HepG2 (cell line): ENCODE results near the gene WDR54. TPM values are rescaled to one million over a fixed set of nuclear protein-coding genes. Genes with fewer than 3 reads are reported as not detected.

ENCODE experiments used
- ATAC-seq: fragments of 200-7000 bp; cut with Tn5 transposase; 3 replicates; pipeline ENCODE4 v1.9.1; 2020; ENCODE audit warnings: mild to moderate bottlenecking, moderate library complexity
- BruUV-seq: library from RNA; stranded (reverse); fragments of 400-500 nt; replicated peaks from 2 replicates; lab custom pipeline; 2021; lab: Mats Ljungman, UMichigan
- CTCF ChIA-PET: fragments of 300-600 bp; formaldehyde crosslinking; extraction: SDS; loops from one replicate; lab custom pipeline; 2021; ENCODE audit warnings: low total read pairs, inconsistent platforms, low intra/inter-chr PET ratio; lab: Yijun Ruan, JAX
- POLR2A ChIA-PET: fragments of 350-600 bp; sonication (Branson Sonifier 250); formaldehyde crosslinking; loops from one replicate; lab custom pipeline; 2020; ENCODE audit warnings: antibody characterized with exemption, inconsistent platforms; lab: Yijun Ruan, JAX
- DNase-seq: peaks from one replicate; pipeline ENCODE4 v3.0.0-alpha.2; 2015; ENCODE audit warnings: low spot score
- FAIRE-seq: peaks from 3 replicates; lab custom pipeline; 2011; peaks lifted over from hg19 to GRCh38; lab: Jason Lieb, UNC
- H2AFZ ChIP-seq: one replicate; pipeline ENCODE4 v1.6.1; 2011; ENCODE audit warnings: low read length, inconsistent platforms
- H3K27ac ChIP-seq: fragments of 300-600 bp; 3 replicates; pipeline ENCODE4 v1.8.0; 2011; ENCODE audit warnings: mixed run types, mild to moderate bottlenecking, mixed read lengths, low read length, inconsistent platforms; ENCODE audit not compliant: insufficient read depth; ENCODE audit errors: extremely low read length
- H3K27me3 ChIP-seq, 2 experiments: fragments of 200-600 bp in 1 of 2; 2 replicates in 1 of 2; 3 replicates in 1 of 2; pipeline versions ENCODE4 v1.6.0 to v1.8.0; 2011; ENCODE audit warnings: low read length in 2 of 2, mild to moderate bottlenecking in 2 of 2, moderate library complexity in 2 of 2, inconsistent platforms in 1 of 2; ENCODE audit not compliant: insufficient read depth in 2 of 2, control insufficient read depth in 1 of 2
- H3K36me3 ChIP-seq, 2 experiments: fragments of 200-600 bp in 1 of 2; replicated peaks in 1 of 2; 2 replicates in 1 of 2; 3 replicates in 1 of 2; pipeline versions ENCODE4 v1.5.1 to v1.8.0; 2011; ENCODE audit warnings: low read length in 2 of 2, inconsistent platforms in 1 of 2; ENCODE audit not compliant: insufficient read depth in 2 of 2, control insufficient read depth in 1 of 2
- H3K4me1 ChIP-seq: 2 replicates; pipeline ENCODE4 v1.5.1; 2012; ENCODE audit warnings: low read length, inconsistent platforms; ENCODE audit not compliant: insufficient read depth
- H3K4me2 ChIP-seq: 2 replicates; pipeline ENCODE4 v1.6.0; 2011; ENCODE audit warnings: low read depth, low read length, inconsistent platforms
- H3K4me3 ChIP-seq, 3 experiments: fragments of 200-600 bp in 1 of 3; sonication (generic), shearing (Covaris generic) in 1 of 3; replicated peaks in 1 of 3; 2 replicates each; pipeline ENCODE4 v1.5.1; 2011 to 2016; ENCODE audit warnings: low read length in 3 of 3, inconsistent platforms in 2 of 3, low read depth in 2 of 3, mild to moderate bottlenecking in 2 of 3, control low read depth in 1 of 3, mixed read lengths in 1 of 3; ENCODE audit not compliant: insufficient read depth in 1 of 3
- H3K79me2 ChIP-seq: one replicate; pipeline ENCODE4 v1.6.1; 2011; ENCODE audit warnings: low read length, inconsistent platforms; ENCODE audit not compliant: insufficient read depth
- H3K9ac ChIP-seq: 2 replicates; pipeline ENCODE4 v1.6.0; 2011; ENCODE audit warnings: mild to moderate bottlenecking, low read depth, low read length, inconsistent platforms; ENCODE audit not compliant: insufficient read depth
- H3K9me3 ChIP-seq: 2 replicates; pipeline ENCODE4 v1.5.1; 2012; ENCODE audit warnings: mild to moderate bottlenecking, low read length
- H4K20me1 ChIP-seq: 2 replicates; pipeline ENCODE4 v1.6.0; 2011; ENCODE audit warnings: inconsistent platforms, mild to moderate bottlenecking, low read length, moderate library complexity; ENCODE audit not compliant: insufficient read depth
- ARID5B ChIP-seq: IDR thresholded peaks from 2 replicates; pipeline ENCODE4 v1.4.0; 2020; ENCODE audit warnings: mild to moderate bottlenecking, missing genetic modification reagents
- HHEX ChIP-seq: IDR thresholded peaks from 2 replicates; pipeline ENCODE4 v1.6.1; 2016; ENCODE audit warnings: control low read depth
- HNRNPL ChIP-seq: fragments of 200-400 bp; formaldehyde crosslinking; IDR thresholded peaks from 2 replicates; pipeline ENCODE4 v1.6.1; 2017; ENCODE audit warnings: mild to moderate bottlenecking, low read depth, low read length
- NCOR1 ChIP-seq: fragments of 200-600 bp; sonication (generic); IDR thresholded peaks from 2 replicates; pipeline ENCODE4 v1.7.0; 2017; ENCODE audit warnings: antibody characterized with exemption, low read length, borderline replicate concordance
- SETDB1 ChIP-seq: sonication (generic); formaldehyde crosslinking; IDR thresholded peaks from 2 replicates; pipeline ENCODE4 v1.5.1; 2020; ENCODE audit warnings: missing genetic modification reagents, mild to moderate bottlenecking, borderline replicate concordance
- SMAD3 ChIP-seq: sonication (generic); formaldehyde crosslinking; IDR thresholded peaks from 2 replicates; pipeline ENCODE4 v1.4.0; 2020; ENCODE audit warnings: missing genetic modification reagents
- SRSF1 ChIP-seq: fragments of 200-400 bp; formaldehyde crosslinking; optimal IDR thresholded peaks from 2 replicates; pipeline ENCODE3; 2017; ENCODE audit warnings: mild to moderate bottlenecking, low read depth, low read length, moderate library complexity
- SRY ChIP-seq: sonication (generic); formaldehyde crosslinking; IDR thresholded peaks from 2 replicates; pipeline ENCODE4 v1.8.0; 2022; ENCODE audit warnings: mild to moderate bottlenecking, missing genetic modification reagents
- ZBTB39 ChIP-seq: sonication (generic); formaldehyde crosslinking; IDR thresholded peaks from 2 replicates; pipeline ENCODE4 v1.5.0; 2020; ENCODE audit warnings: missing genetic modification reagents
- ZNF660 ChIP-seq: sonication (generic); formaldehyde crosslinking; IDR thresholded peaks from 2 replicates; pipeline ENCODE4 v1.5.1; 2020; ENCODE audit warnings: mild to moderate bottlenecking, low read depth, missing genetic modification reagents, borderline replicate concordance
- ZNF772 ChIP-seq: sonication (generic); formaldehyde crosslinking; IDR thresholded peaks from 2 replicates; pipeline ENCODE4 v1.5.0; 2020; ENCODE audit warnings: mild to moderate bottlenecking, missing genetic modification reagents
- ZNF775 ChIP-seq: sonication (generic); formaldehyde crosslinking; IDR thresholded peaks from 2 replicates; pipeline ENCODE4 v1.4.0; 2020; ENCODE audit warnings: missing genetic modification reagents, mild to moderate bottlenecking, moderate library complexity, borderline replicate concordance
- ZNF816 ChIP-seq: sonication (generic); formaldehyde crosslinking; IDR thresholded peaks from 2 replicates; pipeline ENCODE4 v1.8.0; 2022; ENCODE audit warnings: missing genetic modification reagents, mild to moderate bottlenecking, borderline replicate concordance
- WGBS: methylation state at CpG from one replicate; pipeline ENCODE4 v1.1.6; 2017; ENCODE audit warnings: low lambda C conversion rate; 5-methylcytosine and 5-hydroxymethylcytosine counted together
- in situ Hi-C: cut with HindIII; loops from 2 replicates; pipeline ENCODE4 v1.10.0; 2017; ENCODE audit warnings: low pct_unique_long_range_greater_than_20kb; ENCODE audit not compliant: extremely low pct_ligation_motif_present
- intact Hi-C: fragments of 100-400 bp; cut with micrococcal nuclease; formaldehyde crosslinking; loops from one replicate; pipeline ENCODE4 v1.10.0; 2022; ENCODE audit not compliant: unreplicated experiment
- polyA plus RNA-seq, 8 experiments: library from polyadenylated mRNA; depleted of rRNA in 3 of 8; stranded (reverse) in 7 of 8; unstranded in 1 of 8; fragments of >200 nt; fragmentation: Illumina TruSeq in 4 of 8; extraction: Trizol in 4 of 8; gene quantifications; 2 replicates each; pipeline versions ENCODE4 v1.2.1 to v1.2.3, GENCODE V29; 2011 to 2016; ENCODE audit warnings: low read depth in 4 of 8, missing spikeins in 1 of 8, mixed read lengths in 1 of 8; ENCODE audit not compliant: insufficient read depth in 1 of 8
- total RNA-seq, 5 experiments: library from RNA; depleted of rRNA; stranded (reverse); fragments of >200 nt; fragmentation: Illumina TruSeq; extraction: Trizol; gene quantifications; 2 replicates each; pipeline ENCODE4 v1.2.3, GENCODE V29; 2016; ENCODE audit warnings: low read depth in 1 of 5
- TF ChIP-seq, protein P1 (sequence below): sonication (generic); formaldehyde crosslinking; IDR thresholded peaks from 2 replicates; pipeline ENCODE4 v1.4.0; 2020; ENCODE audit warnings: missing genetic modification reagents, low read depth, mild to moderate bottlenecking, borderline replicate concordance
- TF ChIP-seq, protein P2 (sequence below): sonication (generic); formaldehyde crosslinking; conservative IDR thresholded peaks from 2 replicates; pipeline ENCODE4 v1.8.0; 2022; ENCODE audit warnings: mild to moderate bottlenecking, moderate library complexity, missing genetic modification reagents

The WDR54 gene
- total and polyA plus RNA-seq, 2 of the 13 experiments (the other 11 are each of a cell fraction or from before 2014, with no cell fraction given) = 2.0 to 17.3 TPM

- H3K4me1 ChIP-seq = peaks cover 7% of the 10 kb centered on the region
- no peaks in the 10 kb centered on the region for H4K20me1 ChIP-seq
- ATAC-seq = no peak
- H3K27me3 ChIP-seq = peaks cover 0 to 14% of the 10 kb centered on the region in 2 experiments; a peak in 3 of 5 replicates
- no peaks in the 10 kb centered on the region for H3K9me3 ChIP-seq
- ChIA-PET POLR2A (no interaction called here), CTCF (no interaction called here)
- no TSS peak for BruUV-seq
- TF ChIP-seq NCOR1 (no peak), SETDB1 (CRISPR knock-in tag) (no peak), ARID5B (CRISPR knock-in tag) (no peak), HNRNPL (no peak), ZNF772 (no peak), ZNF816 (CRISPR knock-in tag) (no peak), SMAD3 (CRISPR knock-in tag) (no peak), ZBTB39 (CRISPR knock-in tag) (no peak), ZNF660 (CRISPR knock-in tag) (no peak), ZNF775 (CRISPR knock-in tag) (no peak), SRY (CRISPR knock-in tag) (no peak), SRSF1 (no peak), HHEX (CRISPR knock-in tag) (no peak)
- TF ChIP-seq, protein P1, sequence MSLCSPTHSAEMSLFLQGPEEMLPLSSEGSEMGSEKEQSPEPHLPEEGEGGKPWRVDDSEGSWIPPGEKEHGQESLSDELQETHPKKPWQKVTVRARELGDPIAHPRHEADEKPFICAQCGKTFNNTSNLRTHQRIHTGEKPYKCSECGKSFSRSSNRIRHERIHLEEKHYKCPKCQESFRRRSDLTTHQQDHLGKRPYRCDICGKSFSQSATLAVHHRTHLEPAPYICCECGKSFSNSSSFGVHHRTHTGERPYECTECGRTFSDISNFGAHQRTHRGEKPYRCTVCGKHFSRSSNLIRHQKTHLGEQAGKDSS (CRISPR knock-in tag) = no peak
- TF ChIP-seq, protein P2, sequence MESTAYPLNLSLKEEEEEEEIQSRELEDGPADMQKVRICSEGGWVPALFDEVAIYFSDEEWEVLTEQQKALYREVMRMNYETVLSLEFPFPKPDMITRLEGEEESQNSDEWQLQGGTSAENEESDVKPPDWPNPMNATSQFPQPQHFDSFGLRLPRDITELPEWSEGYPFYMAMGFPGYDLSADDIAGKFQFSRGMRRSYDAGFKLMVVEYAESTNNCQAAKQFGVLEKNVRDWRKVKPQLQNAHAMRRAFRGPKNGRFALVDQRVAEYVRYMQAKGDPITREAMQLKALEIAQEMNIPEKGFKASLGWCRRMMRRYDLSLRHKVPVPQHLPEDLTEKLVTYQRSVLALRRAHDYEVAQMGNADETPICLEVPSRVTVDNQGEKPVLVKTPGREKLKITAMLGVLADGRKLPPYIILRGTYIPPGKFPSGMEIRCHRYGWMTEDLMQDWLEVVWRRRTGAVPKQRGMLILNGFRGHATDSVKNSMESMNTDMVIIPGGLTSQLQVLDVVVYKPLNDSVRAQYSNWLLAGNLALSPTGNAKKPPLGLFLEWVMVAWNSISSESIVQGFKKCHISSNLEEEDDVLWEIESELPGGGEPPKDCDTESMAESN = no peak
- no peak overlapping the region for H3K27ac ChIP-seq
- WGBS = 32% methylated on average over 5 of the region's 5 CpGs
- intact Hi-C loops (no loop called here), in situ Hi-C loops (no loop called here)
- H3K9ac ChIP-seq = no peak overlapping the region
- FAIRE-seq = no peak
- H2AFZ ChIP-seq = no peak overlapping the region
- H3K4me3 ChIP-seq = no peak overlapping the region
- H3K4me2 ChIP-seq = no peak overlapping the region
- no peaks in the 10 kb centered on the region for H3K36me3 ChIP-seq
- H3K79me2 ChIP-seq = no peaks in the 10 kb centered on the region
- no peak for DNase-seq
These were observed 13.8 kb upstream of the WDR54 start for GRCh38 chr2:74407682-74408081.
